H1 (cell line): ENCODE measurements around the gene ZNF8. TPM values are rescaled to one million over a fixed set of nuclear protein-coding genes. Genes with fewer than 3 reads are reported as not detected.

ENCODE experiments used
- SRF ChIP-seq: IDR thresholded peaks from 2 replicates; pipeline ENCODE4 v1.6.1; 2011; ENCODE audit warnings: mild to moderate bottlenecking, low read depth, low read length, moderate library complexity
- polyA plus RNA-seq, 7 experiments: library from polyadenylated mRNA; depleted of rRNA in 3 of 7; stranded (reverse) in 5 of 7; unstranded in 2 of 7; fragments of >200 nt in 5 of 7; fragments of 200-250 nt in 2 of 7; gene quantifications; 1 replicate in 5 of 7; 2 replicates in 1 of 7; 4 replicates in 1 of 7; pipeline versions ENCODE4 v1.2.1 to v1.2.3, GENCODE V29; 2011 to 2013; ENCODE audit warnings: missing spikeins in 2 of 7, mixed read lengths in 2 of 7
- total RNA-seq: library from RNA; stranded (reverse); fragmentation: NEBNext Ultra II Directional; extraction: Animal tissue kit (Norgen Biotek cat#: 25700); gene quantifications from 2 replicates; pipeline ENCODE4 v1.2.1, GENCODE V29; 2021

ZNF8 gene
- total and polyA plus RNA-seq, 2 of the 8 experiments (the other 6 are each of a cell fraction or from before 2014, with no cell fraction given): 9.2 to 21.5 TPM

DNA sequence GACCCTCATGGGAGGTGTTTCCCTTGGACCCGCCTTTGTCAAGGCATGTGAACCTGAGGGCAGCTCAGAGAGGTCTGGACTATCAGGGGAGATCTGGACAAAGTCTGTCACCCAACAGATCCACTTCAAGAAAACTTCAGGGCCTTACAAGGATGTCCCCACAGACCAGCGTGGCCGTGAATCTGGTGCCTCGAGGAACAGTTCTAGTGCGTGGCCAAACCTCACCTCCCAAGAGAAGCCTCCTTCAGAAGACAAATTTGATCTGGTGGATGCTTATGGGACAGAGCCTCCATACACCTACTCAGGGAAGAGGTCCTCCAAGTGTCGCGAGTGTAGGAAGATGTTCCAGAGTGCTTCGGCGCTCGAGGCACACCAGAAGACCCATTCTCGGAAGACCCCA, 59.6 kb downstream of the ZNF8 start (continued):
- TF ChIP-seq SRF: no peak
